Adrenal gland (tissue), 5 donors: ENCODE results near the gene SYT14.

Experiments
- CTCF ChIP-seq, 6 experiments: fragments of 450-650 bp in 4 of 6; fragments of 200-600 bp in 2 of 6; sonication (generic) in 1 of 6; IDR thresholded peaks; 1 replicate in 5 of 6; 2 replicates in 1 of 6; pipeline versions ENCODE4 v1.5.1 to v1.8.0; 2016 to 2021; ENCODE audit warnings: antibody characterized with exemption in 6 of 6, mild to moderate bottlenecking in 2 of 6, moderate library complexity in 1 of 6
- POLR2A ChIP-seq, 2 donors: fragments of 450-650 bp; IDR thresholded peaks; one replicate each; pipeline ENCODE4 v1.6.1; 2017; ENCODE audit warnings: antibody characterized with exemption in 2 of 2, mild to moderate bottlenecking in 2 of 2, moderate library complexity in 1 of 2
- donor health status: DM: no; HTN: no; CAD: no.

GRCh38 chr1:210085359-210085758 lies 147.3 kb downstream of the SYT14 start:
- TF ChIP-seq POLR2A (IDR thresholded peaks at IDR 0.05) (no peak), CTCF (IDR thresholded peaks at IDR 0.05) (no peak)
